Osteocyte (in vitro differentiated cells): ENCODE data around the gene ASAP2. TPM values are rescaled to one million over a fixed set of nuclear protein-coding genes. Genes with fewer than 3 reads are reported as not detected.

Source experiments
- DNase-seq: peaks from one replicate; pipeline ENCODE4 v3.0.0; 2021; ENCODE audit warnings: mixed read lengths; ENCODE audit not compliant: unreplicated experiment; ENCODE audit errors: extremely low spot score
- H3K27ac Mint-ChIP-seq: one replicate; pipeline ENCODE4 v1.8.0; 2021; ENCODE audit warnings: mild to moderate bottlenecking, mixed read lengths; ENCODE audit not compliant: unreplicated experiment
- H3K27me3 Mint-ChIP-seq: one replicate; pipeline ENCODE4 v1.8.0; 2021; ENCODE audit warnings: mixed read lengths; ENCODE audit not compliant: unreplicated experiment
- H3K36me3 Mint-ChIP-seq: one replicate; pipeline ENCODE4 v1.8.0; 2021; ENCODE audit warnings: mixed read lengths; ENCODE audit not compliant: unreplicated experiment
- H3K4me1 Mint-ChIP-seq: one replicate; pipeline ENCODE4 v1.8.0; 2021; ENCODE audit warnings: mixed read lengths; ENCODE audit not compliant: unreplicated experiment
- H3K4me3 Mint-ChIP-seq: one replicate; pipeline ENCODE4 v1.8.0; 2021; ENCODE audit warnings: mild to moderate bottlenecking, moderate library complexity, mixed read lengths; ENCODE audit not compliant: unreplicated experiment
- H3K9me3 Mint-ChIP-seq: one replicate; pipeline ENCODE4 v1.8.0; 2021; ENCODE audit warnings: mixed read lengths; ENCODE audit not compliant: unreplicated experiment
- CTCF ChIP-seq: fragments of 200-600 bp; sonication (generic); IDR thresholded peaks from 2 replicates; pipeline ENCODE4 v1.5.0; 2021; ENCODE audit warnings: antibody characterized with exemption, mild to moderate bottlenecking, moderate library complexity
- total RNA-seq: library from RNA; stranded (reverse); gene quantifications from 2 replicates; pipeline ENCODE4 v1.2.1, GENCODE V29; 2021

The ASAP2 gene
- total RNA-seq, 1 donor from 2014 or later: 91.0 TPM

GRCh38 chr2:9390151-9390850 lies 183.7 kb downstream of the ASAP2 start:
- Mint-ChIP-seq H3K9me3 (no peaks in the 10 kb centered on the region), H3K4me3 (no peak overlapping the region), H3K36me3 (peaks cover 49% of the 10 kb centered on the region), H3K4me1 (peaks cover 31% of the 10 kb centered on the region), H3K27ac (no peak overlapping the region), H3K27me3 (no peaks in the 10 kb centered on the region)
- DNase-seq: no peak
- no peak for TF ChIP-seq CTCF

- Mint-ChIP-seq H3K36me3 (peaks cover 42% of the 10 kb centered on the region), H3K27ac (no peak overlapping the region), H3K4me3 (no peak overlapping the region), H3K27me3 (no peaks in the 10 kb centered on the region), H3K4me1 (peaks cover 31% of the 10 kb centered on the region), H3K9me3 (no peaks in the 10 kb centered on the region)
- no peak for DNase-seq
- no peak for TF ChIP-seq CTCF
Observed at GRCh38 chr2:9390991-9391390, 184.4 kb downstream of the ASAP2 start.

- DNase-seq: no peak
- Mint-ChIP-seq H3K36me3 (peaks cover 38% of the 10 kb centered on the region), H3K27me3 (no peaks in the 10 kb centered on the region), H3K4me1 (peaks cover 31% of the 10 kb centered on the region), H3K4me3 (no peak overlapping the region), H3K27ac (peak overlapping the region; percentile 91), H3K9me3 (no peaks in the 10 kb centered on the region)
- TF ChIP-seq CTCF: no peak
Observed at GRCh38 chr2:9391961-9392720, 185.5 kb downstream of the ASAP2 start.

GRCh38 chr2:9392898-9393765 lies 186.5 kb downstream of the ASAP2 start:
- peaks cover 37% of the 10 kb centered on the region for H3K36me3 Mint-ChIP-seq
- no peak overlapping the region for H3K4me3 Mint-ChIP-seq
- peak overlapping the region; percentile 91 for H3K27ac Mint-ChIP-seq
- DNase-seq: no peak
- peaks cover 31% of the 10 kb centered on the region for H3K4me1 Mint-ChIP-seq
- no peak for TF ChIP-seq CTCF
- no peaks in the 10 kb centered on the region for H3K27me3 Mint-ChIP-seq
- no peaks in the 10 kb centered on the region for H3K9me3 Mint-ChIP-seq
